NCI-H146 (cell line): ENCODE results near the gene KSR2.
"Not testable (repeated sequence)": the region's sequence is repeated elsewhere in the genome, so short reads cannot be mapped to it uniquely, and the experiment has no call there.

ENCODE experiments used
- DNase-seq: peaks from one replicate; lab custom pipeline; 2025; lab: John Stamatoyannopoulos, UW

The KSR2 gene

GRCh38 chr12:117968826-117969659 lies at the start of gene KSR2:
Gene KSR2, minus strand, starts transcription at chr12:117968990. Its CDS starts 735 bp downstream, at chr12:117968255.
- DNase-seq: peak; percentile 98

- DNase-seq: no peak
Measured at GRCh38 chr12:118017926-118018325, 49.1 kb upstream of the KSR2 start.

GRCh38 chr12:118016424-118017264 lies 47.9 kb upstream of the KSR2 start, which contains the start of gene RFC5:
Gene RFC5, plus strand, starts transcription at chr12:118016703. Its CDS starts 125 bp downstream, at chr12:118016828.
- DNase-seq: peak; percentile 99

- DNase-seq: no peak
Measured at GRCh38 chr12:118015944-118016343, 47.2 kb upstream of the KSR2 start.

GRCh38 chr12:118015306-118015705 lies 46.5 kb upstream of the KSR2 start:
- DNase-seq: no peak

GRCh38 chr12:118013283-118013682 lies 44.5 kb upstream of the KSR2 start:
- DNase-seq: no peak

GRCh38 chr12:118011961-118012360 lies 43.2 kb upstream of the KSR2 start:
- no peak for DNase-seq

GRCh38 chr12:118011377-118011776 lies 42.6 kb upstream of the KSR2 start:
- DNase-seq: no peak

- no peak for DNase-seq
Measured at GRCh38 chr12:118010903-118011302, 42.1 kb upstream of the KSR2 start.

GRCh38 chr12:117999806-118000205 lies 31.0 kb upstream of the KSR2 start:
- DNase-seq: not testable (repeated sequence)

GRCh38 chr12:117998719-117999118 lies 29.9 kb upstream of the KSR2 start:
- DNase-seq: no peak

- no peak for DNase-seq
Measured at GRCh38 chr12:117994551-117995438, 26.0 kb upstream of the KSR2 start.

- no peak for DNase-seq
Measured at GRCh38 chr12:117986705-117987469, 18.1 kb upstream of the KSR2 start.

- no peak for DNase-seq
Measured at GRCh38 chr12:117985182-117985581, 16.4 kb upstream of the KSR2 start.

- DNase-seq: no peak
Measured at GRCh38 chr12:117981267-117981666, 12.5 kb upstream of the KSR2 start.

GRCh38 chr12:117980616-117981015 lies 11.8 kb upstream of the KSR2 start:
- DNase-seq: no peak

- no peak for DNase-seq
Measured at GRCh38 chr12:117977373-117977772, 8.6 kb upstream of the KSR2 start.

GRCh38 chr12:117975006-117975405 lies 6.2 kb upstream of the KSR2 start:
- no peak for DNase-seq

GRCh38 chr12:117972301-117972700 lies 3.5 kb upstream of the KSR2 start:
- DNase-seq: peak; percentile 11

- no peak for DNase-seq
Measured at GRCh38 chr12:117970334-117970733, 1.5 kb upstream of the KSR2 start.

GRCh38 chr12:117968151-117968789 lies 520 bp downstream of the KSR2 start:
- peak; percentile 43 for DNase-seq
